ENCODE data around the gene KRT79. TPM values are rescaled to one million over a fixed set of nuclear protein-coding genes. Genes with fewer than 3 reads are reported as not detected.

The KRT79 gene
- total and polyA plus RNA-seq, 11 donors, result 0.24 TPM; not detected in 10

DNA sequence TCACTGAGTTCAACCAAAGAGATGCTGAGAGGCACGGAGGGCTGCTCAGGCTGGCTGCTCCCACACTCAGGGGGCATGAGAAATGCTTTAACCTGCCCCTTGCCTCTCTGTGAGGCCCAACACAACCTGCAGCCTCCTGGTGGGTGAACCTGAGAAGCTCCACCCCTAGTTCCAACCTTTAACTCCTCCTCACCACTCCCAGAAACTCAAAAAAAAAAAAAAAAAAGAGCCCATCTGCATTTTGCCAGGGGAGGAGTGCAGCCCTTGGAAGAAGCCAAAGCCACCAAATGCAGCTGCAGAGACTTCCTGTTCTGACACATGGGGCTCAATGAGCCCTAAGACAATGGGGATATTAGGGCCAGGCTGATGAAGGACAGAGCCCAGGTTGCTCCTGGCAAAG lies 29.1 kb downstream of the KRT79 start:
- Histone ChIP-seq H3K27me3 (peaks cover 0 to 16% (median 0%) of the 10 kb centered on the region in 9 donors), H3K4me3 (no peak overlapping the region), H3K9me3 (no peaks in the 10 kb centered on the region), H3K4me1 (no peaks in the 10 kb centered on the region), H3K36me3 (no peaks in the 10 kb centered on the region), H3K27ac (no peak overlapping the region)
- intact Hi-C loops (cut with DNase I), result no loop called here
- DNase-seq, result no peak
- WGBS, 4 donors, result 13 to 63% (median 24%) methylated on average over 1 of the region's 1 CpG
- ATAC-seq, result no peak
- TF ChIP-seq, protein P1, sequence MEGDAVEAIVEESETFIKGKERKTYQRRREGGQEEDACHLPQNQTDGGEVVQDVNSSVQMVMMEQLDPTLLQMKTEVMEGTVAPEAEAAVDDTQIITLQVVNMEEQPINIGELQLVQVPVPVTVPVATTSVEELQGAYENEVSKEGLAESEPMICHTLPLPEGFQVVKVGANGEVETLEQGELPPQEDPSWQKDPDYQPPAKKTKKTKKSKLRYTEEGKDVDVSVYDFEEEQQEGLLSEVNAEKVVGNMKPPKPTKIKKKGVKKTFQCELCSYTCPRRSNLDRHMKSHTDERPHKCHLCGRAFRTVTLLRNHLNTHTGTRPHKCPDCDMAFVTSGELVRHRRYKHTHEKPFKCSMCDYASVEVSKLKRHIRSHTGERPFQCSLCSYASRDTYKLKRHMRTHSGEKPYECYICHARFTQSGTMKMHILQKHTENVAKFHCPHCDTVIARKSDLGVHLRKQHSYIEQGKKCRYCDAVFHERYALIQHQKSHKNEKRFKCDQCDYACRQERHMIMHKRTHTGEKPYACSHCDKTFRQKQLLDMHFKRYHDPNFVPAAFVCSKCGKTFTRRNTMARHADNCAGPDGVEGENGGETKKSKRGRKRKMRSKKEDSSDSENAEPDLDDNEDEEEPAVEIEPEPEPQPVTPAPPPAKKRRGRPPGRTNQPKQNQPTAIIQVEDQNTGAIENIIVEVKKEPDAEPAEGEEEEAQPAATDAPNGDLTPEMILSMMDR (IDR thresholded peaks at IDR 0.05), result no peak
- no peak for TF ChIP-seq POLR2A (IDR thresholded peaks at IDR 0.05)

DNA sequence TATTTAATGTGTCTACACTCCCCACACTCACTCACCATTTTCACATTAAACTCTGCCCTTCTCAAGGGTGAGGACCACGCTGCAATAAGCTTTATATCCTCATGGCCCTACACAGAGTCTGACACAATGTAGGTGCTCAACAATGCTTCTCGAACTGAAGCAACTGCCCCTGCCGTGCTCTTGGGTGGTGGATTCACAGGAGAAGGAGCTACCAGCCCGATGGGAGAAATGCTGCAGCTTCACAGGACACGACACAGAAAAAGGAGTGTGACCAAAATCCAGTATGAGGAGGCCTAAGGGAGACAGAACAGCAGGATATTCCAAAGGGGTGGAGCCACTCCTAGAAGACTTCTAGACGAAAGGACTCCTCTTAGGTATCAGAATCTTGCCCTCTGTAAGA lies 31.7 kb downstream of the KRT79 start:
- Histone ChIP-seq H3K36me3 (no peaks in the 10 kb centered on the region), H3K27ac (no peak overlapping the region), H3K4me3 (no peak overlapping the region), H3K9me3 (no peaks in the 10 kb centered on the region), H3K4me1 (no peaks in the 10 kb centered on the region), H3K27me3 (peaks cover 0 to 9% (median 0%) of the 10 kb centered on the region in 9 donors)
- 63 to 79% (median 71%) methylated on average over 6 of the region's 6 CpGs for WGBS, 4 donors
- TF ChIP-seq, protein P1 (IDR thresholded peaks at IDR 0.05), result no peak
- TF ChIP-seq POLR2A (IDR thresholded peaks at IDR 0.05), result no peak
- ATAC-seq, result no peak
- intact Hi-C loops (cut with DNase I), result no loop called here
- DNase-seq, result no peak

DNA sequence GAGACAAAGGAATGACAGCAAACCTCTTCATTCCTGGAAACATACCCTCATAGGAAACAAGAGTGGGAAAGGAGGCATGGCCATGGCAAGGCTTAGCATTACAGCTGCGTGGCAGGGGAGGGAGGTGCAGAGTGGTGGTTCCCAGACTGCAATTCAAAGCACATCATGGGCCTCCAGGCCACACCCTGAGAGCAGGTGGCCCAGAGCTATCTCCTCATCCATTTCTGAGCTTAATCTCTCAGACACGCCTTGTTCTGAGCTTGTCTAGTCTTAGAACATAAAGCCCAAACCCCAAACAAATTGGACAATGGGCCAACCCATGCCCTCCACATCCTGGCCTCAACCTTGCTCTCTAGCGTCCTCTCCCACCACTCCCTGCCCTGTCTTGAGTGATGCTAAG lies 32.3 kb downstream of the KRT79 start:
- Histone ChIP-seq H3K4me1 (no peaks in the 10 kb centered on the region), H3K9me3 (no peaks in the 10 kb centered on the region), H3K4me3 (no peak overlapping the region), H3K27ac (no peak overlapping the region), H3K36me3 (no peaks in the 10 kb centered on the region), H3K27me3 (peaks cover 0 to 3% (median 0%) of the 10 kb centered on the region in 9 donors)
- no peak for TF ChIP-seq POLR2A (IDR thresholded peaks at IDR 0.05)
- TF ChIP-seq, protein P1 (IDR thresholded peaks at IDR 0.05), result no peak
- intact Hi-C loops (cut with DNase I), result no loop called here
- ATAC-seq (no peak), DNase-seq (no peak)
- 67 to 80% (median 69%) methylated on average over 3 of the region's 3 CpGs for WGBS, 4 donors

DNA sequence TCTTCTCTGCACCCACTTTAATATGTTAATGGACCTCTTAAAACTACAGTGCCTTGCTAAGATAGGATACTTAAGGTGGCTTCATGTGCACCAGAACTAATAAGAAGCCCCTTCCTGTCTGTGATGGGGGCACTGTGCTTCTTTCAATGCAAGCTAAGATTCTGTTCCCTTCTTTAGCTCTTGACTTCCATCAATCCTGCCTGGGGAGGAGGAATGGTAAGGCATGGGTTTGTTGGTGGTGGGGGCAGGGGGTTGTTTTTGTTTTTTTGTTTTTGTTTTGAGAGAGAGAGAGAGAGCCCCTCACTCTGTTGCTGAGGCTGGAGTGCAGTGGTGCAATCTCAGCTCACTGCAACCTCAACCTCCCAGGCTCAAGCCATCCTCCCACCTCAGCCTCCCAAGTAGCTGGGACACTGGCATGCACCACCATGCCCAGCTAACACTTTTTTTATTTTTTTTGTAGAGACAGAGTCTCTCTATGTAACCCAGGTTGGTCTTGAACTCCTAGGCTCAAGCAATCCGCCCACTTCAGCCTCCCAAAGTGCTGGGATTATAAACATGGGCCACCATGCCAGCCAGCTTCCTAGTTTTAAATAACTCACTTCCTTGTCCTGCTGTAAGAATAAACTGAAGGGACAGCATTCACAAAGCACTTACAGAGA lies 33.7 kb downstream of the KRT79 start:
- H3K27ac ChIP-seq, result no peak overlapping the region
- H3K9me3 ChIP-seq, result no peaks in the 10 kb centered on the region
- no peak overlapping the region for H3K4me3 ChIP-seq
- no peaks in the 10 kb centered on the region for H3K27me3 ChIP-seq
- TF ChIP-seq POLR2A (IDR thresholded peaks at IDR 0.05), result no peak
- TF ChIP-seq, protein P1 (IDR thresholded peaks at IDR 0.05), result no peak
- ATAC-seq (no peak), DNase-seq (no peak)
- intact Hi-C loops (cut with DNase I), result no loop called here
- H3K36me3 ChIP-seq, result no peaks in the 10 kb centered on the region
- H3K4me1 ChIP-seq, result no peaks in the 10 kb centered on the region
- 70 to 96% (median 88%) methylated on average over 1 of the region's 1 CpG for WGBS, 4 donors

Measured in heart left ventricle (tissue), 16 donors.